DND-41 (cell line): ENCODE results near the gene EPHA1.

Experiments
- CTCF ChIP-seq: IDR thresholded peaks from 2 replicates; pipeline ENCODE4 v1.5.1; 2012; ENCODE audit warnings: borderline replicate concordance, low read length, moderate library complexity, mild to moderate bottlenecking; ENCODE audit not compliant: poor library complexity, severe bottlenecking; ENCODE audit errors: extremely low read depth
- EZH2 ChIP-seq: IDR thresholded peaks from 3 replicates; pipeline ENCODE4 v1.6.1; 2012; ENCODE audit warnings: borderline replicate concordance, low read depth, mild to moderate bottlenecking, moderate library complexity, low read length, inconsistent platforms; ENCODE audit not compliant: severe bottlenecking

DNA sequence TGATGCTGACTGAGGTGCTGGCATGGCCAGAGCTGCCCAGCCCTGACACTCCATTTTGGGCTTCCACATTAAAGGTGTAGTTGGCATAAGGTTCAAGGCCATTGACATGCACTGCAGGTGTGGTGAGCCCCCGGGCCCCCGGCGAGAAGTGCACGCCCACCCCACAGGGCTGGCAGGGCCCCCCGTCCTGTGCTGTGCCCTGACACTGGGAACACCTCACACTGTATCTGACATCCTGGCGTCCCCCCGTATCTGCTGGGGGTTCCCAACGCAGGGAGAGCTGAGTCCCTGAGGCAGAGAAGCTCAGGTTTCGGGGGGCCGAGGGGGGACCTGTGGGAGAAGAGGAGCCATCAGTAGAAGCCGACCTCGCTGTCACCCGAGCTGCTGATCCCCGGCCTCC lies 10.0 kb downstream of the EPHA1 start:
- TF ChIP-seq EZH2 (no peak), CTCF (no peak)
